PC-3 (cell line): Measurements from ENCODE around the gene SOX12. TPM values are rescaled to one million over a fixed set of nuclear protein-coding genes. Genes with fewer than 3 reads are reported as not detected.

Experiments
- ATAC-seq: fragments of 200-7000 bp; cut with Tn5 transposase; 2 replicates; pipeline ENCODE4 v1.9.1; 2020; ENCODE audit warnings: mild to moderate bottlenecking, moderate library complexity
- BruUV-seq: library from RNA; stranded (reverse); fragments of 400-500 nt; replicated peaks from 2 replicates; lab custom pipeline; 2021; lab: Mats Ljungman, UMichigan
- CTCF ChIA-PET: fragments of 300-600 bp; sonication (Branson Sonifier 250); formaldehyde crosslinking; loops from one replicate; lab custom pipeline; 2022; ENCODE audit warnings: antibody characterized with exemption; lab: Charles Lee
- POLR2A ChIA-PET: fragments of 300-600 bp; sonication (Branson Sonifier 250); formaldehyde crosslinking; loops from one replicate; lab custom pipeline; 2022; ENCODE audit warnings: antibody characterized with exemption; ENCODE audit not compliant: unreplicated experiment; lab: Charles Lee
- DNase-seq: peaks from one replicate; pipeline ENCODE4 v3.0.0-alpha.2; 2015
- H2AFZ ChIP-seq: fragments of 300-600 bp; sonication (generic); 2 replicates; pipeline ENCODE4 v1.6.0; 2016; ENCODE audit warnings: antibody characterized with exemption, low read length
- H3F3A ChIP-seq: fragments of 300-600 bp; sonication (generic); one replicate; pipeline ENCODE4 v1.6.0; 2017; ENCODE audit warnings: antibody characterized with exemption, low read length, control low read depth, mild to moderate bottlenecking; ENCODE audit not compliant: unreplicated experiment
- H3K27ac ChIP-seq: fragments of 300-600 bp; sonication (generic); 2 replicates; pipeline ENCODE4 v1.5.1; 2016; ENCODE audit warnings: mild to moderate bottlenecking, low read length
- H3K27me3 ChIP-seq: fragments of 300-600 bp; sonication (generic); 2 replicates; pipeline ENCODE4 v1.6.1; 2016; ENCODE audit warnings: low read length, mixed read lengths
- H3K36me3 ChIP-seq: fragments of 300-600 bp; sonication (generic); 2 replicates; pipeline ENCODE4 v1.6.1; 2016; ENCODE audit warnings: low read depth, mixed run types, low read length, mixed read lengths
- H3K4me1 ChIP-seq: fragments of 300-600 bp; sonication (generic); 2 replicates; pipeline ENCODE4 v1.5.1; 2016; ENCODE audit warnings: low read length; ENCODE audit not compliant: insufficient read depth
- H3K4me2 ChIP-seq: fragments of 300-600 bp; sonication (generic); 2 replicates; pipeline ENCODE4 v1.6.0; 2016; ENCODE audit warnings: low read length
- H3K4me3 ChIP-seq: fragments of 300-600 bp; sonication (generic); 2 replicates; pipeline ENCODE4 v1.5.1; 2016; ENCODE audit warnings: mild to moderate bottlenecking, low read length, mixed read lengths
- H3K79me2 ChIP-seq: fragments of 300-600 bp; sonication (generic); 2 replicates; pipeline ENCODE4 v1.6.1; 2017; ENCODE audit warnings: low read length, mixed read lengths
- H3K9ac ChIP-seq: fragments of 300-600 bp; sonication (generic); 2 replicates; pipeline ENCODE4 v1.6.0; 2016; ENCODE audit warnings: mild to moderate bottlenecking, low read length
- H3K9me2 ChIP-seq: fragments of 300-600 bp; sonication (generic); replicated peaks from 2 replicates; pipeline ENCODE4 v1.6.1; 2016; ENCODE audit warnings: mixed run types, low read length, mixed read lengths
- H3K9me3 ChIP-seq: fragments of 300-600 bp; sonication (generic); 2 replicates; pipeline ENCODE4 v1.6.1; 2016; ENCODE audit warnings: low read length, mixed read lengths
- H4K20me1 ChIP-seq: fragments of 300-600 bp; sonication (generic); 2 replicates; pipeline ENCODE4 v1.6.1; 2016; ENCODE audit warnings: low read length, mixed read lengths
- CTCF ChIP-seq: fragments of 300-600 bp; sonication (generic); conservative IDR thresholded peaks from 2 replicates; pipeline ENCODE4 v1.5.1; 2017; ENCODE audit warnings: antibody characterized with exemption, low read depth, mild to moderate bottlenecking, low read length
- EZH2 ChIP-seq: fragments of 300-600 bp; sonication (generic); IDR thresholded peaks from one replicate; pipeline ENCODE4 v1.6.1; 2017; ENCODE audit warnings: antibody characterized with exemption, mild to moderate bottlenecking, low read length; ENCODE audit not compliant: unreplicated experiment
- EZH2phosphoT487 ChIP-seq: fragments of 300-600 bp; sonication (generic); IDR thresholded peaks from 2 replicates; pipeline ENCODE4 v1.6.1; 2018; ENCODE audit warnings: mild to moderate bottlenecking, antibody characterized with exemption, low read length, borderline replicate concordance
- intact Hi-C: fragments of 100-400 bp; cut with micrococcal nuclease; formaldehyde crosslinking; loops from 2 replicates; pipeline ENCODE4 v1.9.0; 2023
- total RNA-seq: library from RNA; depleted of rRNA; stranded (reverse); fragments of >200 nt; gene quantifications from 2 replicates; pipeline ENCODE4 v1.2.3, GENCODE V29; 2014

Gene SOX12
- total RNA-seq, 1 experiment from 2014 or later, result 13.8 TPM

DNA sequence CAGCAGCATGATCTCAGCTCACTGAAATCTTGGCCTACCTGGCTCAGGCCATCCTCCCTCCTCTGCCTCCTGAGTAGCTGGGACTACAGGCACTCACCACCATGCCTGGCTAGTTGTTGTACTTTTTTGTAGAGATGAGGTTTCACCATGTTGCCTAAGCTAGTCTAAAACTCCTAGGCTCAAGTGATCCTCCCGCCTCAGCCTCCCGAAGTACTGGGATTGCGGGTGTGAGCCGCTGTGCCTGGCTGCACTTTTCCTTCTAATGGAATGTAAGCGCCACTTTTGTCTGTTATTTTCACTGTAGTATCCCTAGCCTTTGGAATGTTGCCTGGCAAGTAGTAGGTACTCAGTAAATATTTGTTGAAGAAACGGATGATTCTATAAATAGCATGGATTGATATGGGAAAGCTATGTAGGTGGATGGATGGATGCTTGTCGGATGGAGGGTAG, 44.8 kb downstream of the SOX12 start:
- TF ChIP-seq CTCF, result no peak
- TF ChIP-seq EZH2phosphoT487, result no peak
- TF ChIP-seq EZH2, result no peak
- H3K9me2 ChIP-seq, result no peaks in the 10 kb centered on the region
- peak; percentile 39 for ATAC-seq
- H3K4me1 ChIP-seq, result peaks cover 74% of the 10 kb centered on the region
- H3K27me3 ChIP-seq, result no peaks in the 10 kb centered on the region
- no peaks in the 10 kb centered on the region for H3K9me3 ChIP-seq
- BruUV-seq, result no TSS peak
- peak; percentile 94 for DNase-seq
- H3K27ac ChIP-seq, result peak overlapping the region; percentile 92
- CTCF ChIA-PET, result no interaction called here
- 0 out of 2 replicates have a peak overlapping the region, but pooled peaks have one; percentile 7 for H2AFZ ChIP-seq
- POLR2A ChIA-PET, result interaction anchor here (0.7 kb wide), 1 partner anchor 23 kb away, joined by 4 read pairs; no protein-coding TSS in a partner anchor
- peak overlapping the region; percentile 51 for H3K9ac ChIP-seq
- intact Hi-C loops, result loop anchor here (1.0 kb wide), 1 partner anchor 8 kb away; no protein-coding TSS in a partner anchor
- no peaks in the 10 kb centered on the region for H3F3A ChIP-seq
- peak overlapping the region; percentile 65 for H3K4me2 ChIP-seq
- no peaks in the 10 kb centered on the region for H4K20me1 ChIP-seq
- peak overlapping the region; percentile 24; the same call in 1 of the 2 replicates for H3K4me3 ChIP-seq
- no peaks in the 10 kb centered on the region for H3K79me2 ChIP-seq
- H3K36me3 ChIP-seq, result no peaks in the 10 kb centered on the region

GRCh38 chr20:370977-371754, 45.8 kb downstream of the SOX12 start:
- CTCF ChIA-PET, result interaction anchor here (0.6 to 1.4 kb wide), 3 partner anchors 9 to 24 kb away, joined by 3 read pairs; no protein-coding TSS in a partner anchor
- ATAC-seq (peak; percentile 7; the same call in 1 of the 2 replicates), DNase-seq (peak; percentile 48)
- no peak for TF ChIP-seq EZH2
- no peak for TF ChIP-seq CTCF
- TF ChIP-seq EZH2phosphoT487, result no peak
- Histone ChIP-seq H3K9me2 (no peaks in the 10 kb centered on the region), H3F3A (no peaks in the 10 kb centered on the region), H3K4me2 (peak overlapping the region; percentile 65), H3K27me3 (no peaks in the 10 kb centered on the region), H3K9me3 (no peaks in the 10 kb centered on the region), H3K4me3 (no peak overlapping the region), H2AFZ (0 out of 2 replicates have a peak overlapping the region, but pooled peaks have one; percentile 23), H3K4me1 (peaks cover 64% of the 10 kb centered on the region), H3K36me3 (no peaks in the 10 kb centered on the region), H3K9ac (peak overlapping the region; percentile 58), H4K20me1 (no peaks in the 10 kb centered on the region), H3K79me2 (no peaks in the 10 kb centered on the region), H3K27ac (peak overlapping the region; percentile 92)
- intact Hi-C loops, result loop anchor here (1.0 kb wide), 1 partner anchor 7 kb away; no protein-coding TSS in a partner anchor
- TSS peak; percentile 94 for BruUV-seq
- POLR2A ChIA-PET, result interaction anchor here (1.0 to 1.4 kb wide), 2 partner anchors 8 to 9 kb away, joined by 11 read pairs; partner anchors contain the start of gene TRIB3
